ENCODE results near the gene CANT1.
"Not testable (repeated sequence)": the region's sequence is repeated elsewhere in the genome, so short reads cannot be mapped to it uniquely, and the experiment has no call there.

The CANT1 gene

DNA sequence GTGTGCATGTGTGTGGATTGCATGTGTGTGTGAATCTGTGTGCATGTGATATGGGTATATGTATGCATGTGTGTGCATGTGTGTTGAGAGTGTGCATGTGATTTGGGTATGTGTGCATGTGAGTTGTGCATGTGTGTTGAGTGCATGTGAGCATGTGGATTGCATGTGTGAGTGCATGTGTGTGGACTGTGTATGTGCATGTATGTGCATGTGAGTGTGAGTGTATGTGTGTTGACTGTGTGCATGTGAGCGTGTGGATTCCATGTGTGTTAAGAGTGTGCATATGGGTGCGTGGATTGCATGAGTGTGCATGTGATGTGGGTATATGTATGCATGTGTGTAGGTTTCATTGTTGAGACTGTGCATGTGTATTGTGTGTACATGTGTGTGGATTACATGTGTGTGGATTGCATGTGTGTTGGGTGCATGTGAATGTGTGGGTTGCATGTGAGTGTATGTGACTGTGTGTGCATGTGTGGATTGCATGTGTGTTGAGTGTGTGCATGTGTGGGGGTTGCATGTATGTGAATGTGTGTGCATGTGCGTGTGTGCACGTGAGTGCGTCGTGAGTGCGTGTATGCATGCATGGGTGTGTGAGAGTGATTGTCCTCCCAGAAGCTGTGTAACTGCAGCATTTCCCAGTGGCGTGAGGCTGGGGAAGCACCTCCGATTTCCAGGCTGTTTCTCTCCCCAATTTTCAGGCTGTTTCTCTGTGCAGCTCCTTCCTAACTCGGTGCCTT lies 33.8 kb upstream of the CANT1 start:
- no peak for DNase-seq

DNA sequence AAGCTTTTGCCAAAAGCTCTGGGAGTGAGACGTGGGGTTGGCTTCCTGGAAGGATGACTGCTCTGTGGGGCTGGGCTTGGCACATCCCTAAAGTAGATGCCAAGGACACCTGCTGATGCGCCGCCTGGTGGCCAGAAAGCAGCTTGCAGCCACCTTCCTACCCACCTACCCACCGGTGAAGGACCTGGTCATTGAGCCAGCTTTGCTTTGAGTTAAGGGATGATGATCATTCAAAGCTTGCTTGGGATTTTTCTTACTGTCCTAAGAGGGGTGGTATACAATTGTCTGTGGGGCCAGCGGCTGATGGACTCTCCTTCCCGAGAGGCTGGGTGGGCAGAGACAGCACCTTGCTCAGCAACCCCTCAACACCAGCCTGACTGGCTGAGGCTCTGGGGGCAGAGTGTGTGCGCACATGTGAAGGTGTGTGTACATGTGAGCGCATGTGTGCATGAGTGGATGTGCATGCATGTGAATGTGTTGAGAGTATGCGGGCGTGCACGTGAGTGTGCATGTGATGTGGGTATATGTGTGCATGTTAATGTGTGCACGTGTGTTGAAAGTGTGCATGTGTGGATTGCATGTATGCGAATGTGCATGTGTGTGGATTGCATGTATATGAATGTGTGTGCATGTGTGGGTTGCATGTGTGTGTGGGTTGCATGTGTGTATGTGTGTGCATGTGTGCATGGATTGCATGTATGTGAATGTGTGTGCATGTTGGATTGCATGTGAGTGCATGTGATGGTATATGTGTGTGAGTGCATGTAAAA lies 33.0 kb upstream of the CANT1 start:
- DNase-seq: peak; percentile 65

DNA sequence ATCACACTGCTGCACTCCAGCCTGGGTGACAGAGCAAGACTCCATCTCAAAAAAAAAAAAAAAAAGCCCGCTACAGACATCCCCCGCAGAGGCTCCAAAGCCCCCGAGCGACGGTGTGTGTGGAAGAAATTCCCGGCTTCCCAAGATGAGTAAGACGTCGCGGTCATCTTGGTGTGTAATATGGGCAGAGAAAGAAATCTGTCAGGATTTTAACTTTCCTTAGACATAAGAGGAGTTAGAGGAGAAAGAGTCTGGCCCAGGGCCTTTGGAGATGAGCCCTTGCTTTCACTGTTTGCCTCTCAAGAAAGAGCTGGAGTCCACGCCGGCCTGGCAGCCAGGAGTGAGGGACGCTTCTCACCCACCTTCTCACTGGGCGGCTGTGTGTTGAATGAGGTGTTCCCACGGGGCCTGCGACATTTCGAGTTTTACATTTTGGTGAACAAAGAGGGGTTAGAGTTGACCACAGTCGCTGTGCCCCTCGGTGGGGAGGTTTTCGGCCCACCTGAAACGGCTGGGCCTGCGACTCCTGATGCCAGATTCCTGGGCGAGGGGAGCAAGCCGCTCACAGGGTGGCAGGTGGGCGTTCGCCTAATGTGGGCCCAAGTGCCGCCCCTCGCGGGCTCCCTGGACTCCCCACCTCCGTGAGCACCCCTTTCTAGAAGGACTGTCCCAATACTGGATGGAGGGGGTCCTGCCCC lies 32.3 kb upstream of the CANT1 start:
- DNase-seq: no peak

- no peak for DNase-seq
Measured at GRCh38 chr17:79041041-79041570, 31.5 kb upstream of the CANT1 start.

DNA sequence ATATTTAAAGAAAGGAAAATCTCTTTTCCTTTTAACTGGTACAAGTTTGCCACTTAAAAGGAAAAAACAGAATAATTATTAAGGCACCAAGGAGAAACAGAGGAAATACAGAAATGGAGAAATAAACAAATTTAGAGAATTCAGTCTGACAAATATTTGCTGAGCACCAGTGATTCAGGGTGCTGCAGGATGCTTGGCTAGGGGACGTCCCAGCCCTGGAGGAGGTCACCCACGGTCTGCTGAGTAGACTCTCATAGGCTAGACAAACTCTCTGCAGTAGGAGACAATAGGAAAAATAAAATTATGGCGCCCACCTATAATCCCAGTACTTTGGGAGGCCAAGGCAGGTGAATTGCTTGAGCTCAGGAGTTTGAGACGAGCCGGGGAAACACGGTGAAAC lies 30.3 kb upstream of the CANT1 start:
- no peak for DNase-seq

DNA sequence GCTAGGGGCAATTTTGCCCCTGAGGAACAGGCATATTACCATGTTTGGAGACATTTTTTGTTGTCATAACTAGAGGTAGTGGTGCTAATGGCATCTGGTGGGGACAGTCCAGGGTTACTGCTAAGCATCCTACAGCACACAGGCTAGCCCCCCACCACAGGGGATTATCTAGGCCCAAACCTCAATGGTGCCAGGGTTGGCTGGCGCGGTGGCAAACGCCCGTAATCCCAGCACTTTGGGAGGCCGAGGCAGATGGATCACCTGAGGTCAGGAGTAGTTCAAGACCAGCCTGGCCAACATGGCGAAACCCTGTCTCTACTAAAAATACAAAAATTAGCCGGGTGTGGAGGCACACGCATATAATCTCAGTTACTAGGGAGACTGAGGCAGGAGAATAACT lies 29.6 kb upstream of the CANT1 start:
- no peak for DNase-seq

GRCh38 chr17:79038545-79039135 lies 29.1 kb upstream of the CANT1 start:
- peak; percentile 99 for DNase-seq

- peak; percentile 89 for DNase-seq
Measured at GRCh38 chr17:79036596-79036995, 27.0 kb upstream of the CANT1 start.

DNA sequence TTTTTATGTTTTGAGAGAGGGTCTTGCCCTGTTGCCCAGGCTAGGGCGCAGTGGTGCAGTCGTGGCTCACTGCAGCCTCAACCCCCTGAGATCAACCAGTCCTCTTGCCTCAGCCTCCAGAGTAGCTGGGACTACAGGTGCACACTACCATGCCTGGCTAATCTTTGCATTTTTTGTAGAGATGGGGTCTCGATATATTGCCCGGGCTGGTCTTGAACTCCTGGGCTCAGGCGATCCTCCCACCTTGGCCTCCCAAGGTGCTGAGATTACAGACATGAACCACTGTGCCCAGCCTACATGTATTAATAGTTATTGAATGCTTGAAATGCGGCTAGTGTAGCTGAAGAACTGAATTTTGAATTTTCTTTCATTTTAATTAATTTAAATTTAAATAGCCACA lies 26.6 kb upstream of the CANT1 start:
- DNase-seq: no peak

DNA sequence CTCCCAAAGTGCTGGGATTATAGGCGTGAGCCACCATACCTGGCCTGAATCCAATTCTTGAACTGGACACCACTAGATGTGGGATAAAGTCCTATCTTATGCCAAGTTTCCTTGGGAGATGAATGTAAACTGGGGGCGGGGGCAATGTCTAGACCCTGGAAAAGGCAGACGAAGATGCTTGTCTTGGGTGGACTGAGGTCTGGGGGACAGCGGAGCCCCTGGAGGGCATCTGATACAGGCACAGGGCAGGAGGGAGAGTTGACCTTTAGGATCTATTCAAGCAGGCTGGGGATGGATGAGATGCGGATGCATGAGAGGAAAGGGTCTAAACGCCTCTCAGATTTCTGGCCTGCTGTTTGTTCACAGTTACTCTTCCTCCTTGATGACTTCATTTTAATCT lies 26.1 kb upstream of the CANT1 start:
- DNase-seq: no peak

GRCh38 chr17:79034931-79035485 lies 25.4 kb upstream of the CANT1 start:
- no peak for DNase-seq

- DNase-seq: no peak
Measured at GRCh38 chr17:79033741-79034501, 24.4 kb upstream of the CANT1 start.

GRCh38 chr17:79033046-79033616 lies 23.6 kb upstream of the CANT1 start:
- DNase-seq: no peak

GRCh38 chr17:79031996-79032875 lies 22.7 kb upstream of the CANT1 start:
- DNase-seq: no peak

DNA sequence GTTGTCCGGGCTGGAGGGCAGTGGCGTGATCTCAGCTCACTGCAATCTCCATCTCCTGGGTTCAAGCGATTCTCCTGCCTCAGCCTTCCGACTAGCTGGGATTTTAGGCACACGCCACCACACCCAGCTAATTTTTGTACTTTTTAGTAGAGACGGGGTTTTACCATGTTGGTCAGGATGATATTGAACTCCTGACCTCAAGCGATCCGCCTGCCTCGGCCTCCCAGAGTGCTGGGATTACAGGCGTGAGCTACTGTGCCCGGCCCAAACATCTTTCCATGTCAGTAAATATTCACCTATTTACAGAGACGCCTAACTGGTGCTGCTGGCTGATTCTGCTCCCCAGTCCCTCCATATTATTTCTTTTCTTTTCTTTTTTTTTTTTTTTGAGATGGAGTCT lies 21.1 kb upstream of the CANT1 start:
- not testable (repeated sequence) for DNase-seq

GRCh38 chr17:79029327-79030009 lies 19.9 kb upstream of the CANT1 start:
- no peak for DNase-seq

DNA sequence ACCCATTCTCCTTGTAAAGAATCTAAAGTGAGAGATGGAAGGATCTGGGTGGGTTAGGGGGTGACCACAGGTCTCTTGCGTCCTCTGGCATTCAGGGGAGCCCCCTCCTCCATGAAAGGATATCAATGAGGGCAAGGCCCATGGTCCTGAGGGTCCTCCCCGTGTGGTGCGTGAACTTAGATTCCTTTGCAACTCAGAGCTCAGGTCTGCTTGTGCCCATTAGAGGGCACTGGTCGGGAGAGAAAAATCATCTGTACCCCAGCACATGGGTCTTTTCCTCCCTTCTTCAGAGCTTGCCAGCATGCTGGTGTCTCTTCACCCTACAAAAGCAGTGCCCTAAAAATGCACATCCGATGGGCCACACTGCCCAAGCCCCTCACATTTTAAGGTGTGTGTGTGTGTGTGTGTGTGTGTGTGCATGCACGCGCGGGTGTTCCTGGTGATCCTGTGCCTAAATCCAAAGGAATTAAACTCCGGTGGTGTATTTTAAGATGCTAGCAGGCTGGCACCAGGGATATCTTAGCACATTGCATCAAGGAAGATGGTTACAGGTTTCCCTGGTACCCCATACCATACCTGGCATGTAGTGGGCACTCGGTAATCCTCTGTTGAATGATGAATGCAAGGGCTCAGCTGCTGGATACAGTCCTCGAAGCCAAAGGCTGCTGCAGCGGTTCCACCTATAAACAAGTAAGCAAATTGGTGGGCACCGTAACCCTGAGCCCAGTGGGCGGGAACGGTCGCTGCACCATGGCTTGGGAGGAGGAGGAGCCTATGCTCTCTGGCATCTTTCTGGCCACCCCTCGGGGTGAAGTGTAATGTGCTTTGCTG lies 19.1 kb upstream of the CANT1 start:
- DNase-seq: no peak

GRCh38 chr17:79027925-79028491 lies 18.4 kb upstream of the CANT1 start:
- DNase-seq: peak; percentile 36
